GM13977 (cell line): ENCODE results near the gene EPS8.

Experiments
- DNase-seq: peaks from one replicate; pipeline ENCODE4 v3.0.0; 2012; ENCODE audit warnings: low spot score
- CTCF ChIP-seq: IDR thresholded peaks from 2 replicates; pipeline ENCODE4 v1.5.1; 2012; ENCODE audit warnings: mild to moderate bottlenecking, control low read depth; ENCODE audit not compliant: insufficient read depth; ENCODE audit errors: extremely low read depth, missing control alignments
- in situ Hi-C: fragments of 300-500 bp; cut with MboI; formaldehyde crosslinking; loops from one replicate; pipeline ENCODE4 v1.12.0; 2022; ENCODE audit warnings: low sequenced_read_pairs, low pct_unique_long_range_greater_than_20kb, mixed read lengths, inconsistent platforms; ENCODE audit not compliant: unreplicated experiment

Gene EPS8

GRCh38 chr12:15777355-15778012, 11.7 kb downstream of the EPS8 start:
- DNase-seq, result no peak
- in situ Hi-C loops, result no loop called here
- no peak for TF ChIP-seq CTCF

- TF ChIP-seq CTCF, result no peak
- in situ Hi-C loops, result no loop called here
- no peak for DNase-seq
Measured at GRCh38 chr12:15776532-15776931, 12.7 kb downstream of the EPS8 start.

DNA sequence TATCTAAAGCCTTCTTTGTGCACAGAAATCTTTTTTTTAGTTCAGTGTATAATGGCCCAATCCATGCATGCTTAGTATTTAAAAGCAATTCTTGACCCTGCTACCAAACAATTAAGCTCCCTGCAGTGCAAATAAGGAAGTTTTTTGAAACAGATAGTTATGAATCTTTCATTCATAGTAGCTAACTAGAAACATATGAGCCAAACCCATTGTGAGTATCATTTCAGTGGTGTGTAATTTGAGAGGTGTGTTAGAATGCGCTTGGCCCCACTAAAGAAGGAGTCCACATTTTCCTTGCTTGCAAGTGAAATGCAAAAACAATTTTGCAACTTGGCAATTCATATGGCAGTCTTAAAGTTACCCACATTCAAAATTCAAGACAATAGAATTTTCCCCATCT, 14.4 kb downstream of the EPS8 start:
- in situ Hi-C loops, result no loop called here
- no peak for TF ChIP-seq CTCF
- DNase-seq, result no peak

GRCh38 chr12:15772405-15773018, 16.7 kb downstream of the EPS8 start:
- DNase-seq, result no peak
- in situ Hi-C loops, result no loop called here
- peak; percentile 17 for TF ChIP-seq CTCF

DNA sequence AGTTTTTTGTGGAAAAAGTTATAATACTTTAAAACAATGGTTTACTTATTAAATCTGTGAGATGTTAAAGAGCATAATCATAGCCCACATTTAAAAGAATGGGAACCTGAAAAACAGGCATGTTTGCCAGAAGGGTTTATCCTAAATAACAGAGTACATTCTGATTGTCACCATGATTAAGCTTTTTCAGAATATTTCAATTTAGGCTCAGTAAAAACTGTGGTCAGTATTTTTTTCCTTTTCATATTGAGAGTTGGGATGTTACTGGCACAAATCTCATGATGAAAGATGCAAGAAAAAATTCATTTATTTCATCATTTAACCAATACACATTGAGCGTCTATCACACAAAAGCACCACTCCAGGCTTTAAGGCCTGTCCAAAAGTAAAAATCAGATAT, 18.6 kb downstream of the EPS8 start:
- no peak for TF ChIP-seq CTCF
- in situ Hi-C loops, result no loop called here
- DNase-seq, result no peak

- no peak for TF ChIP-seq CTCF
- in situ Hi-C loops, result no loop called here
Measured at GRCh38 chr12:15770021-15770420, 19.2 kb downstream of the EPS8 start.

GRCh38 chr12:15769586-15769985, 19.6 kb downstream of the EPS8 start:
- in situ Hi-C loops, result no loop called here
- TF ChIP-seq CTCF, result no peak
- no peak for DNase-seq

More at GRCh38 chr12:15770021-15770420, 19.2 kb downstream of the EPS8 start:
- no peak for DNase-seq
